SU-DHL-6 (cell line): ENCODE results near the gene KRTAP4-5.
"Not testable (repeated sequence)": the region's sequence is repeated elsewhere in the genome, so short reads cannot be mapped to it uniquely, and the experiment has no call there.

ENCODE experiments used
- H2AFZ ChIP-seq: fragments of 200-600 bp; sonication (generic); 2 replicates; pipeline ENCODE4 v1.6.1; 2014; ENCODE audit warnings: low read depth, mild to moderate bottlenecking, moderate library complexity, mixed read lengths, antibody characterized with exemption, low read length; ENCODE audit not compliant: severe bottlenecking
- H3F3A ChIP-seq: fragments of 200-600 bp; shearing (Covaris generic); 2 replicates; pipeline ENCODE4 v1.6.0; 2016; ENCODE audit warnings: antibody characterized with exemption, mild to moderate bottlenecking; ENCODE audit not compliant: insufficient read depth
- H3K27ac ChIP-seq: fragments of 200-600 bp; sonication (generic); 2 replicates; pipeline ENCODE4 v1.5.1; 2016; ENCODE audit warnings: low read depth, mild to moderate bottlenecking, low read length, moderate library complexity, mixed read lengths
- H3K27me3 ChIP-seq: fragments of 200-600 bp; sonication (generic), shearing (Covaris generic); 2 replicates; pipeline ENCODE4 v1.6.0; 2014; ENCODE audit warnings: mild to moderate bottlenecking, low read length
- H3K36me3 ChIP-seq: fragments of 200-600 bp; sonication (generic); 2 replicates; pipeline ENCODE4 v1.6.1; 2014; ENCODE audit warnings: mild to moderate bottlenecking, low read length, mixed read lengths
- H3K4me2 ChIP-seq: fragments of 300-600, 200-600 bp; shearing (Covaris generic), sonication (generic); 2 replicates; pipeline ENCODE4 v1.6.0; 2014; ENCODE audit warnings: low read length, low read depth, mild to moderate bottlenecking; ENCODE audit not compliant: poor library complexity, severe bottlenecking
- H3K4me3 ChIP-seq: fragments of 200-600 bp; sonication (generic); 2 replicates; pipeline ENCODE4 v1.5.1; 2014; ENCODE audit warnings: antibody characterized with exemption, low read length, mild to moderate bottlenecking, mixed read lengths; ENCODE audit not compliant: insufficient read depth, poor library complexity, severe bottlenecking
- H3K79me2 ChIP-seq: fragments of 200-600 bp; sonication (generic); 2 replicates; pipeline ENCODE4 v1.6.1; 2014; ENCODE audit warnings: mild to moderate bottlenecking, low read length, moderate library complexity; ENCODE audit not compliant: insufficient read depth
- H3K9ac ChIP-seq: fragments of 200-600 bp; sonication (generic); 2 replicates; pipeline ENCODE4 v1.7.0; 2014; ENCODE audit warnings: mild to moderate bottlenecking, low read length
- H3K9me2 ChIP-seq: fragments of 200-600 bp; sonication (generic); replicated peaks from 2 replicates; pipeline ENCODE4 v1.6.1; 2014; ENCODE audit warnings: low read length; ENCODE audit not compliant: insufficient read depth
- H3K9me3 ChIP-seq: fragments of 200-600 bp; sonication (generic); 2 replicates; pipeline ENCODE4 v1.6.1; 2014; ENCODE audit warnings: low read length, mixed read lengths; ENCODE audit not compliant: insufficient read depth
- H4K20me1 ChIP-seq: fragments of 200-600 bp; sonication (generic); 2 replicates; pipeline ENCODE4 v1.6.1; 2014; ENCODE audit warnings: low read depth, mild to moderate bottlenecking, antibody characterized with exemption, low read length, moderate library complexity, mixed read lengths
- EZH2phosphoT487 ChIP-seq: fragments of 200-600 bp; sonication (generic), shearing (Covaris generic); conservative IDR thresholded peaks from 2 replicates; pipeline ENCODE4 v1.6.1; 2018; ENCODE audit warnings: mild to moderate bottlenecking, antibody characterized with exemption, low read length, moderate library complexity, mixed read lengths
- TF ChIP-seq, protein P1 (sequence below): fragments of 200-600 bp; sonication (generic); IDR thresholded peaks from one replicate; pipeline ENCODE4 v1.5.1; 2017; ENCODE audit warnings: antibody characterized with exemption, mild to moderate bottlenecking, low read length, moderate library complexity; ENCODE audit not compliant: insufficient read depth, poor library complexity, severe bottlenecking

KRTAP4-5 gene

DNA sequence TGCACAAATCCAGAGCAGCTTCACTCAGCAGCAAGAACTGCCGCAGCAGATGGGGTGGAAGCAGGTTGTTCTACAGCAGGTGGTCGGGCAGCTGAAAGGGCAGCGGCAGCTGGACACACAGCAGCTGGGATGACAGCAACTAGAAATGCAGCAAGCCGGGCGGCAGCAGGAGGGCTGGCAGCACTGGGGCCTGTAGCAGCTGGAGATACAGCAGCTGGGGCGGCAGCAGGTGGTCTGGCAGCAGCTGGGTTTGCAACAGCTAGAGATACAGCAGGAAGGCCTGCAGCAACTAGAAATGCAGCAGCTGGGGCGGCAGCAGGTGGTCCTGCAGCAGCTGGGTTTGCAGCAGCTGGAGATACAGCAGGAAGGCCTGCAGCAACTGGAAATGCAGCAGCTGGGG lies 17.9 kb upstream of the KRTAP4-5 start:
- no peak overlapping the region for H3K4me3 ChIP-seq

DNA sequence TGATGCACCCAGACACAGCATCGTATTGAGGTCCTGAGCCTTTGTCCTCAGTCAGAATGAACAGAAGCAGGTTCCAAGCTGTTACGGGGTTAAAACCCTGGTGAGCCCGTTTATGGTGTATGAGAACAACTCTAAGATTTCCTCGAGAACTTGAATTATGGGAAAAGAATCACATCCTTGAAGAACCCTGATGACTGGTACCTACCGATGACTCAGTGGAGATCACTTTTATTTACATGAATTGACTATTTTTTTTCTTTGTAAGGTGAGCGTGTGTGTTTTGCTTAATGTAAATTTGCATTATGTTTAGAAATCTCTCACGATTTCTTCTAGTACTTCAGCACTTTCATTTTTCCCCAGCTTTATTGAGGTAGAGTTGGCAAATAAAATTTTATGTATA lies 14.2 kb upstream of the KRTAP4-5 start:
- no peak overlapping the region for H3K27ac ChIP-seq
- TF ChIP-seq EZH2phosphoT487 = no peak
- H3F3A ChIP-seq = no peaks in the 10 kb centered on the region
- H3K27me3 ChIP-seq = 0 out of 2 replicates have a peak, but pooled peaks cover 2% of the 10 kb centered on the region
- H3K9me3 ChIP-seq = no peaks in the 10 kb centered on the region
- H4K20me1 ChIP-seq = no peaks in the 10 kb centered on the region
- H2AFZ ChIP-seq = no peak overlapping the region
- no peak overlapping the region for H3K4me2 ChIP-seq
- no peak overlapping the region for H3K9ac ChIP-seq
- H3K9me2 ChIP-seq = no peaks in the 10 kb centered on the region
- no peaks in the 10 kb centered on the region for H3K36me3 ChIP-seq
- H3K4me3 ChIP-seq = no peak overlapping the region
- no peaks in the 10 kb centered on the region for H3K79me2 ChIP-seq

More for the DNA sequence above, 17.9 kb upstream of the KRTAP4-5 start:
- Histone ChIP-seq H3K9me3 (no peaks in the 10 kb centered on the region), H3K9ac (no peak overlapping the region), H3K27me3 (no peaks in the 10 kb centered on the region), H3K9me2 (no peaks in the 10 kb centered on the region), H2AFZ (no peak overlapping the region), H3K27ac (no peak overlapping the region), H4K20me1 (no peaks in the 10 kb centered on the region), H3K36me3 (no peaks in the 10 kb centered on the region), H3K79me2 (no peaks in the 10 kb centered on the region), H3K4me2 (no peak overlapping the region), H3F3A (no peaks in the 10 kb centered on the region)
- no peak for TF ChIP-seq EZH2phosphoT487
- TF ChIP-seq, protein P1, sequence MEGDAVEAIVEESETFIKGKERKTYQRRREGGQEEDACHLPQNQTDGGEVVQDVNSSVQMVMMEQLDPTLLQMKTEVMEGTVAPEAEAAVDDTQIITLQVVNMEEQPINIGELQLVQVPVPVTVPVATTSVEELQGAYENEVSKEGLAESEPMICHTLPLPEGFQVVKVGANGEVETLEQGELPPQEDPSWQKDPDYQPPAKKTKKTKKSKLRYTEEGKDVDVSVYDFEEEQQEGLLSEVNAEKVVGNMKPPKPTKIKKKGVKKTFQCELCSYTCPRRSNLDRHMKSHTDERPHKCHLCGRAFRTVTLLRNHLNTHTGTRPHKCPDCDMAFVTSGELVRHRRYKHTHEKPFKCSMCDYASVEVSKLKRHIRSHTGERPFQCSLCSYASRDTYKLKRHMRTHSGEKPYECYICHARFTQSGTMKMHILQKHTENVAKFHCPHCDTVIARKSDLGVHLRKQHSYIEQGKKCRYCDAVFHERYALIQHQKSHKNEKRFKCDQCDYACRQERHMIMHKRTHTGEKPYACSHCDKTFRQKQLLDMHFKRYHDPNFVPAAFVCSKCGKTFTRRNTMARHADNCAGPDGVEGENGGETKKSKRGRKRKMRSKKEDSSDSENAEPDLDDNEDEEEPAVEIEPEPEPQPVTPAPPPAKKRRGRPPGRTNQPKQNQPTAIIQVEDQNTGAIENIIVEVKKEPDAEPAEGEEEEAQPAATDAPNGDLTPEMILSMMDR = no peak

DNA sequence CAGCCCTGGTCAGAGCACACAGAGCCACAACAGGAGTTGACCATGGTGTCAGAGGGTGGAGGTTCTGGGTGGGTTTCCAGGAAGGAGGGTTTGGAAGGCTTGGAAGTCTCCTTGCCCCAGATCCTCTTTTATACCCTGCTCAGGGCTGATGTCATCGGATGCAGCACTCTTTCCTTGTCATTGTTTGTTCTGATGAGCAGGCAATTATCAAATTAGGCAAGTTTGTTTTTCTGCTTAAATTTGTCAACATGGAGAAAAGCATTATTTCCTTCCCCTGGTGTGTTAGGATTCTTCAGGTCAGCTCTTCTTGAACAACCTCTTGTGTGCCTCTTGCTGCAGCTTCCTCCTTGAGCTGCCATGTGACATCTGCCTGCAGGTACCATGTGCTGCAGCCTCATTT lies 11.0 kb upstream of the KRTAP4-5 start, which contains the start of gene KRTAP4-4:
Gene KRTAP4-4 (minus strand): TSS at position 101 of the 400 bp plus-strand sequence. CDS start 57 bp downstream, at position 44.
- H2AFZ ChIP-seq = no peak within 1 kb of the TSS
- H3K27me3 ChIP-seq = 0 out of 2 replicates have a peak, but pooled peaks cover 2% of the 10 kb centered on the region
- H3K79me2 ChIP-seq = no peaks in the 10 kb centered on the region
- H3K9me3 ChIP-seq = no peaks in the 10 kb centered on the region
- H3K4me2 ChIP-seq = no peak within 1 kb of the TSS
- H3K27ac ChIP-seq = no peak within 1 kb of the TSS
- no peaks in the 10 kb centered on the region for H3K36me3 ChIP-seq
- H3F3A ChIP-seq = no peaks in the 10 kb centered on the region
- TF ChIP-seq EZH2phosphoT487 = no peak
- TF ChIP-seq, protein P1 = no peak
- no peak within 1 kb of the TSS for H3K9ac ChIP-seq
- H3K9me2 ChIP-seq = no peaks in the 10 kb centered on the region
- H4K20me1 ChIP-seq = no peaks in the 10 kb centered on the region
- H3K4me3 ChIP-seq = no peak within 1 kb of the TSS

- not testable (repeated sequence) for H3F3A ChIP-seq, H3K79me2 ChIP-seq, H3K4me2 ChIP-seq, H2AFZ ChIP-seq, H3K9me2 ChIP-seq, H3K36me3 ChIP-seq, H3K9ac ChIP-seq, H3K4me3 ChIP-seq, H3K9me3 ChIP-seq, H3K27me3 ChIP-seq, H3K27ac ChIP-seq, H4K20me1 ChIP-seq
Observed at GRCh38 chr17:41160190-41160589, 10.6 kb upstream of the KRTAP4-5 start.
